Hematopoietic multipotent progenitor cell treated with erythropoietin and hydrocortisone succinate and interleukin-3 and kit ligand, for 4 days (in vitro differentiated cells): ENCODE data around the gene COL20A1.

Experiments
- DNase-seq: peaks from one replicate; pipeline ENCODE4 v3.0.0-alpha.2; 2015

Gene COL20A1

DNA sequence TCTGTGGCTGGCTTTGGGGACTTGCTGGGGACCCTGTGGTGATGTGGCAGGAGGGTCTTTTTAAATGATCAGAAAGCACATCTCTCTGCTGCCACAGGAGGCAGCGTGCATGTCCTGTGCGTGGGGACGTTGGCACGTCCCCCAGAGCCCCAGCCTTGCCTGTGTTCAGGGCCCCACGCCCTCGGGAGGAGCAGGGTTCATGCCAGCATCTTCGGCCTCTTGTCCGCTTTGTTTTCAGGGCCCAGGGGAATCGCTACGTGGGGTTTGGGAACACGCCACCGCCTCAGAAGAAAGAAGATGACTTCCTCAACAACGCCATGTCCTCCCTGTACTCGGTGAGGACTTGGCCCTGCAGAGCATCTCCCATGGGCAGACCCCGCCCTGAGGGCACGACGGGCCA, 14.3 kb upstream of the COL20A1 start:
- DNase-seq: no peak

DNA sequence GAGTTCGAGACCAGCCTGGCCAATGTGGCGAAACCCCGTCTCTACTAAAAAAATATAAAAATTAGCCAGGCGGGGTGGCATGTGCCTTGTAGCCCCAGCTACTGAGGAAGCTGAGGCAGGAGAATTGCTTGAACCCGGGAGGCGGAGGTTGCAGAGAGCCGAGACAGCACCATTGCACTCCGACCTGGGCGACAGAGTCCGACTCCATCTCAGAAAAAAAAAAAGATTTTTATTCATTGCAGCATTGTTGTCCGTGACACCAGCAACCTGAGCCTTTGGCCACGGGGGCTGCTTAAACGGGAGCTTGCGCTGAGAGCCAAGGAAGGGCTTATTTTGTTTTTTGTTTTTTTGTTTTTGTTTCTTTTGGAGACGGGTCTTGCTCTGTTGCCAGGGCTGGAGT, 13.1 kb upstream of the COL20A1 start:
- no peak for DNase-seq

DNA sequence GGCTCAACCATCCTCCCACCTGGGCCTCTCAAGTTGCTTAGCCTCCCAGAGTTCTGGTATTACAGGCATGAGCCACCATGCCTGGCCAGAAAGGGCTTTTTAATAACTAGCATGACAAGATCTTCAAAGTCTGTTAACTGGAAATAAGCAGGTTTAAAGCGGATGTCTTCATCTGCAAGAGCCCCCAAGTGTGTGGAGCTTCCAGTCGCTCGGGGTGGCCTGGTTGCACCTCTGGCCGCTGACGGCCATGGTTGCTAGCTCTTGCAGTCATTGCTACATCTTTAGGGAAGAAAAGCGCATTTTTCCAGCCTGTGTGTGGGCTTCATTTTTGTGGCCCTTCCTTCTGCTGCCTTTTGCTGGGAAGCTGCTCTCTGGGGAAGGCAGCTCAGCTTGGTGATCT, 12.6 kb upstream of the COL20A1 start:
- no peak for DNase-seq

DNA sequence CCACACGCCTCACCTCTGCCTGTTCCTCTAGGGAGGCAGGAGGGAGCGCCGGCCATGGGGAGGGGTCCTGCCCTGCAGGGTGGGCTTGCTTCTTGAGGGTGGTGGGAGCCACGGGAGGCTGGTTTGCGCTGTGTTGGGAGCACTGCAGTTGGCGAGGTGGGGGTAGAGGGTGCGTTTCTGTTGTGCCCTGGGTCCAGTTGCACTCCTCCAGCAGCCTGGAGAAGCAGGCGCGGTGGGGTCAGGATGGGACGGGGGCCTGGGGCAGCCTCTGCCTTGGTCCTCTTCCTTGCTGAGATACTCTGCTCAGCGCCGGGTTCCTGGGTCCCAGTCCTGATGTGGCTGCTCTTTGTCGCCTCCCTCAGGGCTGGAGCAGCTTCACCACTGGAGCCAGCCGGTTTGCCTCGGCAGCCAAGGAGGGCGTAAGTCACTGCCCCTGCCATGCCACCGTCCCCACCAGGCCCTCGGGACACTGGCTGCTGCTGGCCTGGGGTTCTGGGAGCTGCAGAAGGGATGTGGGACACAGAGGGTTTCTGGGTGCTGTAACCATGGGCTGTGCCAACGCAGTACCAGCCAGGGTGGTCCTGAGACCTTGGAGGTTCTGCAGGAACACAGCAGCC, 11.9 kb upstream of the COL20A1 start:
- peak; percentile 49 for DNase-seq

DNA sequence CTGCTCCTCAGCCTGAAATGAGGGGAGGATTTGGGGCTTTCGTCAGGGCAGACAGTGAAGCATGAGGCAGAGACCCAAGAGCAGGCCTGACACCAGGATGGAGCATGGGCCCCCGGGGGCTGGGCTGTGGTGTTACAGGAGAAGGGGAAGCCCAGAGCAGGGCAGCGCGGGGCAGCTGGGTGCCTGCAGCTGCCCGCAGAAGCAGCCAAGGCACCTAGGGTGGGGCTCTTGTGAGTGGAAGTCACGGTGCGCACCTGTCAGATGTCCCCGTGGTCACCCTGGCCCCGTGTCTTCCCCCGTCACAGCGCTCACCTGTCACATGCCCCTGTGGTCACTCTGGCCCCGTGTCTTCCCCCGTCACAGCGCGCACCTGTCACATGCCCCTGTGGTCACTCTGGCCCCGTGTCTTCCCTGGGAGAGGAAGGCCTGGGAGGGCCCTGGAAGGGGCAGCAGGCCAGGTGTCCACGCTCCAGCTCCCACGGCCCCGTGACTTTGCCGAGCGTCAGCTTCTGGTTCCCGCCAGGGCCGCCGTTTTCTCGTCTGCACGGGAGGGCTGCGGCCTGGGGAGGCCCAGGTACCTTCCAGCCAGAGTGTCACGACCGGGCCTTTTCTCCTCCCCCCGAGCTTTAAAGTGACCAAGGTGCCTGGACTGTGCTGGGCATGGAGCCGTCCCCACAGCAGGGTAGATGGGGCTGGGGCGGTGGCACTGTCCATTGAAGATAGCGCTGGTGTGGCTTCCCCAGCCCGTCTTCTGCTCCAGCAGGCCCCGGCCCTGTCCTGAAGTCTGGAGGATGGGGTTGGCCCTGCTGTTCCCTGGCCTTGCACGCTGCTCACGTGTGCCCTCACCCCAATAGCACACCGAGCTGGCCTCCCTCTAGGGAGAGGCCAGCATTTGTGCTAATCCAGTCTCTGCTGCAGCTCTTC, 11.0 kb upstream of the COL20A1 start:
- DNase-seq: no peak

DNA sequence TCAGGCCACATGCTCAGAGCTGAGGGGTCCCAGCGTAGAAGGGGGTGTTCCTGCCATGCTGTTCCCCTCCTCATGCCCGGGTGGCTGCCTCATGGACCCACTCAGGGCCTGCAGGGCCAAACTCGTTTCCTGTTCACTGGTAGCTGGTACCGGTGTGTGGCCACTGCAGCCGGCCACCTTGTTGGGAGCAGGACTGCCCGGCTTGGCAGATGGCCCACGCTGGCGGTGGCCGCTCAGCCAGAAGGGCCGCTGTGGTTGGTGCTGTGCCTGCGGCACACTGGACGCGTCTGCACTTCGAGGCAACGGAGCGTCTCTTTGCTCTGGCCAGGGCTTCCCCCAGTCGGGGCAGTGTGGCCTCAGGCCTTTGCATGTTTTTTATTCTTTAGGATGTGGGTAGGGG, 10.0 kb upstream of the COL20A1 start:
- no peak for DNase-seq

DNA sequence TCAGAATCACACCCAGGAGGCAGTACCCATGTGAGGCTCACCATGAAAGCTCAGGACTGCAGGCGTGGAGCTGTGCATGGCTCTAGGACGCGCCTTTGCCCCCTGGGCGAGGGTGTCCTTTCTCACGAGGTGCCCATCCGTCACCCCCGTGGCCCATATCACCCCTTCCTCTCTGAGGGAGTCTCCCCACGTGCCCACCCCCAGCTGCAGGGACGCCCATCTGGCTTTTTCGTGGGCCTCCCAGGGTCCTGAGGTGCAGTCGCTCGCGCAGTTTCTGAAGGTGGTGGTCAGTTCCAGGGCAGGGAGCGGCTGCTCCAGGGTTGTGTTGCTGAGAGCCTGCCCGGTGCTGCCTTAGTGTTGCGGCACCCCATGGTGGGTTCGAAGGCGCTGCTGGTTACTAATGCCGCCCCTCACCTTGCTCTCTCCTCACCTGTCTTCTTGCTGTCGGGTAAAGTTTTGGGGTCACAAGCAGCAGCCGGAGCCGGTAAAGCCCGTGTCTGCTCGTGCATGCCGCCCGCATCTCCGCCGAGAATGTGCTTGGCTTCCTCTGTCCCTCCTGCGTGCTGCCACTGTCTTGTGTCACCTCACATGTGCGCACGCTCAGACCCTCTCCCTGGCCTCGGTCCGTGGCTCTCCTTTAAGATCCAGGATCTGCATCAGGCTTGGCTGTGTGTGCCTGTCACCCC, 9.4 kb upstream of the COL20A1 start:
- no peak for DNase-seq

DNA sequence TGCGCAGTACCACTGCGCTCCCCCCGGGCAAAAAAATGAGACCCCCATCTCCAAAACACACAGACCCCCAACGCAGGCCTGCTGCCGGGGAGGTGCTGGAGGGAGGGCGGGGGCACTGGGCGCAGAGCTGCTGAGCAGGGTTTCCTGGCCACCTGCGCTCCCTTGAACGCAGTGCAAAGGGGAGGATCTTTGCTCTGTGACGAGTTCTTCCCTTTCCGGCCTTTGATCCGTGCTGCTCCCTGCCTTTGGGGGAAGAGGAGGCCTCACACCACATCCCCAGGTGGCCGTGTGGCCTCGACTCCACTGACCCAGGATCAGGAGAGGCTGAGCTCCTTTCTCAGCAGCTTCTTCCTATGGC, 8.9 kb upstream of the COL20A1 start:
- DNase-seq: no peak

DNA sequence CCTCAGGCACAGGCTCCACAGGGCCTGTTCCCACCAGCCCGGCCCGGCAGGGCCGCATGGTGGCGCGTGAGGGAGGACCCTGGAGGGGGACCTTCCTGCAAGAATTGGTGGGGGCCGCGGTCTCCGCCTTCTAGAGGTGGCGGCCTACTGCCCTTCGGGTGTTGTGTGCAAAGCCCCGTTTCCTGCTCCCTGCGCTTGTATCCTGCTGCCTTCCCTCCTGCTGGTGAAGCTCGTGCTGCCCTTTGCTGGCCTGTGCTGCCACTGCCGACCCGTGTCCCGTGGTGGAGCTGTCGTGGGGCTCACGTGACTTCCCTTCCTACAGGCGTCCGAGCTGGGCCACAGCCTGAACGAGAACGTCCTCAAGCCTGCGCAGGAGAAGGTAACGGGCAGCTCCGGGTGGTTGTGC, 8.4 kb upstream of the COL20A1 start:
- DNase-seq: no peak

DNA sequence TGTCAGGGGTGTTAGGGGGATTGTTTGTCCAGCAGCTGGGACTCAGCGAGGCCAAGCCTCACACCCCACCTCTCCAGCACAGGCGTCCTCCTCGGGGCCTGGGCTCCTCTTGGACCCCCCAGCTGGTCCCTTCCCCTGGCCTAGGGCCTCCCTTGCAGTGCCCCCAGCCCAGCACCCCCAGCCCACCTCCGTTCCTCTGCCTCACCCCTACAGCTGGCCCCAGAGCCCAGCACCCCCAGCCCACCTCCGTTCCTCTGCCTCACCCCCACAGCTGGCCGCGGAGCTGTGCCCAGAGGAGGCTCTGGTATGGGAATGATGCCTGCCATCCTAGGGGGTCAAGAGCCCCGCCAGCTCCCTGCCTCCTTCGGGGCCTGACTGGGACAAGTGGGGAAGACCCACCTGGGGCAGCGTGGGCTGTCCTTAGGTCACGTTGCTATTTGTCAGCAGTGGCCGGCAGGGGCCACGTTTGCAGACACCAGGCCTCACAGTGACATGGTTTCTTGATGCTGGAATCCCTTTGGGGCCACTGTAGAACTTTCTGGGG, 7.9 kb upstream of the COL20A1 start:
- no peak for DNase-seq

DNA sequence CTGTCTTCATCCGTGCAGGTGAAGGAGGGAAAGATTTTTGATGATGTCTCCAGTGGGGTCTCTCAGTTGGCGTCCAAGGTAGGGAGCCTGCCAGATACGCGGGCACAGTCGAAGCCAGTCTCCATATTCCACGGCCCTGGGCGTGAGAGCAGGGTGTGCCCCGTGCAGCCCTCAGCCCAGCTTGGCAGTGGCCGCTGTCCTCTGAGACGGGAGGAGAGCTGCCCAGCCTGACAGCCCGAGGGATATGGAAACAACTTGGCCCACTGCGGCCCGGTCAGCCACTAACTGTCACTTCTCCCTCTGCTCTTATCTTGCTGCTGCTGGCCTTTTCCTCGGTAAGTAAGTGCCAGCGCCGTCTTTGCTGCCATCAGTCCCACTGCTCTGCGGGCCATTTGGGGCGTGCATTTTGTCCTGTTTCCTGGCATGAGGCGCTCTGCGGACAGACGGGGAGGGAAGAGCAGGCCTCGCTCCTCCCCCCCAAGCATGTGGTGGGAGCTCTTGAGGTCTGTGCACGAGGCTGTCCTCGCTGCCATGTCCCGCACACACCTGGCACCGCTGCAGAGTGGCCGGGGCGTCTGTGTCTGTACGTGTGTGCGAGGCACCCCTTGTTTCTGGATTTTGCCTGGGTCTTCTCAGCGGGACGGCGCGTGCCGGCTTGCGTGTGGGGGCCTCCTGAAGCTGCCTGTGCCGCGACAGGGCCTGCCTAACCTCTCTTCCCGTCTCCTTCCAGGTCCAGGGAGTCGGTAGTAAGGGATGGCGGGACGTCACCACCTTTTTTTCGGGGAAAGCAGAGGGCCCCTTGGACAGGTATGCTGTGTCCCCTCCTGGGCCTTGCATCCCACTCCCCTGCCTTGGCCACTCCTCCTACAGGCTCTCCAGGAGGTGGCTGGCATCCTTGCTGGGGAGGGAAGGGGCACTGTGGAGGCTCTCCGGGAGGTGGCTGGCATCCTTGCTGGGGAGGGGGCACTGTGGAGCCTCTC, 7.1 kb upstream of the COL20A1 start:
- no peak for DNase-seq

DNA sequence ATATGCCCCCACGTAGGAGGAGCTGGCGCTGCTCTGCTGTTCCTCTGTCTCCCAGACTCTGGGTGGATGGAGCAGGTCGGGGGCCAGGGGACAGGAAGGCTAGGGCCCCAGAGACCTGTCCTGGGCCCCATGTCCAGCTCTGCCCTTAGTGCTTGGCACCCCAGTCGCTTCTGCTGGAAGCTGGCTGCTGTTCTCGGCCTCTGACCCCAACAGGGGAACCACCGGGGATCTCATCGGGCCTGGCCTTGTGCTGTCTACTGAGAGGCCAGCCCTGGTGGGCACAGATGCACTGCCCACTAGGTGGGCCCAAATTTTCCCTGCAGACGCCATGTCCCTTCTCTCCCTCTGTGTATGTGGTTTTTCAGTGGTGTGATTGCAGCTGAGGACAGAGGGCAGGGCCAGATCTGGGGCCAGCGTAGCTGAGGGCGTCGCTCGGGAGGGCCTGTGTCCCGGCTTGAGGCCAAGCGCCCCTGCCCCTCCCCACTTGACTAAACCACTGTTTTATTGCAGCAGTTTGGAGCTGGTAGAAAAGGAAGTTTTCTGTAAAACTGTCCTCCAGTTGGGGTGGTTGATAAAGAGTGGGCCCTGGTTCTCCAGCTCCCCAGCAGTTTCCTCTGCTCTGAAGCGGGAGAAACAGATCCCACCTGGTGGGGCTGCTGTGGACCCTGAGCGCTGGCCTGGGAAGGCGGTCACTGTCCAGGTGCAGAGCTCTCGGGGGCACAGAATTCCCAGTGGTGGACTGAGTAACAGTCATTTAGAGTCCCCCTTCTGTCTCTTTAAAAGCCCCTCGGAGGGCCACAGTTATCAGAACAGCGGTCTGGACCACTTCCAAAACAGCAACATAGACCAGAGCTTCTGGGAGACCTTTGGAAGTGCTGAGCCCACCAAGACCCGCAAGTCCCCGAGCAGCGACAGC, 5.9 kb upstream of the COL20A1 start:
- peak; percentile 42 for DNase-seq

DNA sequence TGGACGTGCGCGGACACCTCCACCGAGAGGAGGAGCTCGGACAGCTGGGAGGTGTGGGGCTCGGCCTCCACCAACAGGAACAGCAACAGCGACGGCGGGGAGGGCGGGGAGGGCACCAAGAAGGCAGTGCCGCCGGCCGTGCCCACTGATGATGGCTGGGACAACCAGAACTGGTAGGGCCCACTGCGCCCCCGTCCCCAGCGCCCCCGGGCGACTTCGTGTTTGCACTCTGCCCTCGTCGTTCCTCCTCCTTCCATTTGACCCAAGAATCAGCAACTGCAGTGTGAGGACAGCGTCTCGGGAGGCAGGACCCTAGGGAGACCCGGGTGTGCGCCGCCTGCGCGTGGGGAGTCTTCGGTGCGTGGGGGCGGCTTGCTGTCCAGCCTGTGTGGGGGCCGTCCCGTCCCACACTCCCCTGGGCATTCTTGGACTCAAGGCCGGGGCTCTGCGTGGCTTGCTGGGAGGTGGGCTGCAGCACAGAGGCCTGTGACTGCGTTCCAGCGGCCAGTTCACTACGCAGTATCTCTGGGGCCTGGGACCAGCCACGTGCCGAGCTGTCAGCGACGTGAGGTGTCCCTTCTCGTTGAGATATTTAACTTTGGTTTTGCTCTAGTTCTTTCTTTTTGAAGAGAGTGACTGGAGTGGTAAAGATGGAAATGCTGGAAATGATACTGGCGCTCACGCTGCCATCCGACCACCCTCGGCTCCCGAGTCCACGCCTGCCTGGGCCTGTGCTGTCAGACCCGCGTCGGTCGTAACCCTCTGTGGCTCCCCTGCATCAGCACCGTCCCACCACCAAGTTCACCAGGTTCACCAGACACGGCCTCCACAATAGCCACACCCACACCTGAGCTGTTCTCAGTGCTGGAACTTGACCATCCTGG, 5.0 kb upstream of the COL20A1 start:
- DNase-seq: no peak

DNA sequence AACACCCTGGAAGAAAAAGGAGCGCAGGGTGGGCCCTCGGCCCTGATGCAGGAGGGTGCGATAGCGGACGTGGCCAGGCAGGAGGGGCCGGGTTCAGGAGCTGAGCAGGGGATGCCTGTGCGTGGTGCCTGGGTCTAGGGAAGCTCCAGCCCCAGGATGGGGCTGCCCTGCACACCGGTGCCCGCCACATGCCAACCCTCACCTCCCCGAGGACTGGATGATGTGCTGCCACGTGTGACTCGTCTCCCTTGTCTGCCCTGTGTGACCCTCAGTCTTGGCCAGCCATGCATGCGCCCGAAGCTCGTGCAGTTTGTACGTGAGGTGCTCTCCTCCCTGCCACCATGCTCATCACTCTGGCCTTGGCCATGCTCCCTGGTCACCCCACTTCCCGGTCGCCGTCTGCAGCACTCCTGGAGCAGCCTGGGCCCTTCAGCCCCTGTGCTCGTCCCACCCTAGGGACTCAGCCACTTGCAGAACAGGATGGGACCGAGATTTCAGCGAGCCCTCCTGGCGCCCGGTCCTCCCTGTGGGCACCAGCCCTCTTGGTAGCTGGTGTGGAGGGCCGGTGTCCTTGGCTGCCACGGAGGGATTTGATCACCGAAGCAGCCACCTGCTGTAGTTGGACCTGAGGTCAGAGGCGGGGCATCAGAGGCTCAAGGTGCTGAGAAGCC, 4.3 kb upstream of the COL20A1 start:
- no peak for DNase-seq

DNA sequence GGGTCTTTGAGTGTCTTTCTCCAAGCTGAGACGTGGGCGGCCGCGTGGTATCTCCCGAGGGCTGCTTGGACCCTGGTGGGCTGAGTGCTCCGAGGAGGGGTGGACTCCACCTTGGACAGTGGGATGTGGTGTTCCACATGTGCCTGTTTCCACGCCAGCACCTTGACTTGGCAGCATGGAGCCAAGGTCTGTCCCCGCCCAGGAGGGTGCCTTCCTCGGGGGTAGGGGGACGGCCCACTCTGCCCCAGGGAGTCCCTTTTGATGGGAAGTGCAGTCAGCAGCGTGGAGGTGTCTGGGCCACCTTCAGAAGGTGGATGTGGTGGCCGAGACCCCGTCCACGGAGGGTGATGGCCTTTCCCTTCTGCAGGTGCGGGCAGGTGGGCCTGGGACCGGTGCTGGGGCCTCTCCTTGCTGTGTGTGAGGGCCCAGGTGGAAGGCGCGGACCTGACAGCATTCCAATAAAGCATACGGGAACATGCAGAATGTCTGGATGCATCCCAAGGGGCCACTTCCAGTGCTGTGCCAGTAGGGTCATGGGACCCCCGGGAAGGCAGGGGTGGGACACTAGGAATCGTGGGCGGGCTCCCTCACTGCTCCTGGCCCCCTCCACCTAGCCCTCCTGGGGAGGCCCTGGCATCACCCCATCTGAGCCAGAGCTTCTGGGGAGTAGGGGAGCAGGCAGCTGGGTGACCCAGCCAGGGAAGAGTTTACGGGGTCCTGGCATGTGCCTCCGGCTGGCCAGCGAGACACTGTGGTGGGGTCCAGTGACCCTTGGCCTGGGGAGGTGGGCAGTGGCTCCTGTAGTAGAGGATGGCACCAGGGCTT, 3.5 kb upstream of the COL20A1 start:
- DNase-seq: no peak

DNA sequence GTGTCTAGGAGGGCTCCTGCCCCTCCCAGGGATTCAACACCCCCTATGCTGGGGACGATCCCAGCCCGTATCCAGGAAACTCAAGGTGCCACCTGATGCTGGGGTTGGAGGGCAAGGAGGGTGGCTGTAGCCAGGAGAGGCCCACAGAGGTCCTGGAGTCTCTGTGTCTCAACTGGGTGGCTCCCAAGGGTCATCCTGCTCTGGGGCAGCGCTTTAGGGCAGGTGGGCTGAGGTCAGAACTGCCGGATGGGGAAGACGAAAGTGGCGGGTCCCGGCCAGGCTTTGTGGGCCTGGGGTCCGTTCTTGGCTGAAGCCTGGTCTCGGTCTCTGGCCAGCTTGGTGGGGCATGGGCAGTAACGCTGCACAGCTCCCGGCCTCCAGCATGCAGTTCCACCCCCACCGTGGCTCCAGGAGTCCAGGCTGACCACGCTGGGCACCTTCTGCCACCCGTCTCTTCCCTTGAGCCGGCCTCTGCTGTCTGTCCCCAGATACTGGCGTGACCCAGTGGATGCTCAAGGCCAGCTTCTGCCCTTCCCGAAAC, 2.8 kb upstream of the COL20A1 start:
- DNase-seq: no peak

DNA sequence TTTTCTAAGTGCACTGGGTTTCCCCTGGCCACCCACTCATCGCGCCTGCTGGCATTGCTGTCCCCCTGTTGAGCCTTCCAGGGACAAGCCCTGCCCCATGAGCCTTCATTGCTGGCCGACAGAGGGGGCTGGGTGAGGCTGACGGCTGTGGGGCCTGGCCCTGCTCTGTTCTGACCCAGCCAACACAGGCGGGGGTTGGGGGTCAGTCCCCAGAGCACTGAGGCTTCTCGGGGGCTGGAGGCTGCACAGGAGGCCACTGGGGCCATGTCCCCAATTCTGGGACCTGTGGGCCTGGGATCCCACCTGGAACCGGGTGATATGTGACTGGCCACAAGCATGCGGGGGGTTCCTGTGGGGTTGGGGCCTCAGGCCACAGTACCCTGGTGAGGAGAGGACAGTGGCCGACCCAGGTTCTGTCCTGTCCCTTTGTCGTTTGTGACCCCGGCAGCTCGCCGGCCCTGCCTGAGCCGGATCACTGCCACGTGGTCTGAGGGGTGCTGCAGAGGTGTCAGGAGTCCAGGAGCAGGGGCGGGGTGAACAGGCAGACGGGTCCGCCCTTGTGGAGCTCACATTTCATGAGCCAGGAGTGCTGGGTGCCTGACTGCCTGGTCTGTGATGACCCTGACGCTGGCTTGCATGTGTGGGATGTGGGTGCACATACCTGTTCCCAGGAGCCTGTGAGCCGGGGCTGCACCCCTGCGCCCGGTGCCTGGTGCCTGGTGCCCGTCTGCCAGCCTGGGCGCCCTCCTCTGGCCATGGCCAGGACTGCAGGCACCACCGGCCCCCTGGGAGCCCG, 2.1 kb upstream of the COL20A1 start:
- peak; percentile 58 for DNase-seq

DNA sequence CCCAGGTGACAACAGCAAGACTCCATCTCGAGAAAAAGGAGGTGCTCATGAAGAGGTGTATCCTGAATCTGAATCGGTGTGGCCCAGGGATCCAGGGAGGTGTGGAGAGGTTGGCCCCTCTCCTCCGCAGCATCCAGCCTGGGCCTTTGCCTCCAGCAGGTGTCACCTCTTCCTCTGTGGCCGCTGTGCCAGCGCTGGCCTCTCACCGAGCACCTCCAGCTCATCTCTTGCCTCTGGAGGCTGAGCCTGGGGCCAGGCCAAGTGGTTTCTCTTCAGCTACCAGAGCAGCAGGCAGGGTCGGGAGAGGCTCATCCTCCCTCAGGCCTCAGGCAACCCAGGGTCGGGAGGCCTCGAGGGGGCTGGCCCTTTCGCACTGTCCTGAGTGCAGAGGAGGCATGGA, 1.2 kb upstream of the COL20A1 start:
- no peak for DNase-seq
